SJSA1 (cell line): ENCODE data around the gene FRAT2. TPM values are rescaled to one million over a fixed set of nuclear protein-coding genes. Genes with fewer than 3 reads are reported as not detected.
"Not testable (repeated sequence)": the region's sequence is repeated elsewhere in the genome, so short reads cannot be mapped to it uniquely, and the experiment has no call there.

Experiments
- DNase-seq, 2 experiments: peaks; one replicate each; pipeline ENCODE4 v3.0.0-alpha.2; 2015 to 2020; ENCODE audit warnings: low spot score in 2 of 2, low read depth in 1 of 2
- H3K27ac ChIP-seq: fragments of 250-450 bp; sonication (Bioruptor Pico); 2 replicates; pipeline ENCODE4 v1.5.1; 2020; ENCODE audit warnings: mild to moderate bottlenecking, moderate library complexity
- H3K27me3 ChIP-seq: fragments of 250-450 bp; sonication (Bioruptor Pico); replicated peaks from 2 replicates; pipeline ENCODE4 v1.5.1; 2020; ENCODE audit warnings: mild to moderate bottlenecking, moderate library complexity
- H3K36me3 ChIP-seq: fragments of 250-450 bp; sonication (Bioruptor Pico); 2 replicates; pipeline ENCODE4 v1.5.1; 2020; ENCODE audit warnings: mild to moderate bottlenecking
- H3K4me1 ChIP-seq: fragments of 250-450 bp; sonication (Bioruptor Pico); replicated peaks from 2 replicates; pipeline ENCODE4 v1.6.1; 2021; ENCODE audit warnings: mild to moderate bottlenecking
- H3K4me3 ChIP-seq: fragments of 250-450 bp; sonication (Bioruptor Pico); 2 replicates; pipeline ENCODE4 v1.5.1; 2020; ENCODE audit warnings: mild to moderate bottlenecking
- H3K9me3 ChIP-seq: fragments of 250-450 bp; sonication (Bioruptor Pico); replicated peaks from 2 replicates; pipeline ENCODE4 v1.5.1; 2020; ENCODE audit warnings: mild to moderate bottlenecking
- total RNA-seq: library from RNA; depleted of rRNA; stranded (reverse); fragments of >200 nt; shearing (Covaris generic); gene quantifications from 2 replicates; pipeline ENCODE4 v1.2.3, GENCODE V29; 2014

Gene FRAT2
- total RNA-seq, 1 experiment from 2014 or later: 6.9 TPM

- no peaks in the 10 kb centered on the region for H3K27me3 ChIP-seq
- no peaks in the 10 kb centered on the region for H3K4me1 ChIP-seq
- DNase-seq: no peak
- no peak overlapping the region for H3K27ac ChIP-seq
- H3K9me3 ChIP-seq: no peaks in the 10 kb centered on the region
- H3K36me3 ChIP-seq: peaks cover 53% of the 10 kb centered on the region
- H3K4me3 ChIP-seq: no peak overlapping the region
Observed at GRCh38 chr10:97363071-97363470, 28.5 kb upstream of the FRAT2 start.

- no peak for DNase-seq
- no peak overlapping the region for H3K4me3 ChIP-seq
- no peaks in the 10 kb centered on the region for H3K4me1 ChIP-seq
- H3K27me3 ChIP-seq: no peaks in the 10 kb centered on the region
- peaks cover 57% of the 10 kb centered on the region for H3K36me3 ChIP-seq
- H3K9me3 ChIP-seq: no peaks in the 10 kb centered on the region
- no peak overlapping the region for H3K27ac ChIP-seq
Observed at GRCh38 chr10:97362310-97363033, 27.9 kb upstream of the FRAT2 start.

- H3K9me3 ChIP-seq: no peaks in the 10 kb centered on the region
- DNase-seq: no peak
Observed at GRCh38 chr10:97361537-97361901, 27.0 kb upstream of the FRAT2 start.

GRCh38 chr10:97360705-97361536 is 26.4 kb upstream of the FRAT2 start:
- Histone ChIP-seq H3K9me3 (no peaks in the 10 kb centered on the region), H3K4me3 (no peak overlapping the region), H3K4me1 (no peaks in the 10 kb centered on the region), H3K36me3 (peaks cover 61% of the 10 kb centered on the region), H3K27me3 (no peaks in the 10 kb centered on the region), H3K27ac (no peak overlapping the region)
- DNase-seq: no peak

More at GRCh38 chr10:97361537-97361901, 27.0 kb upstream of the FRAT2 start:
- Histone ChIP-seq H3K4me3 (no peak overlapping the region), H3K36me3 (peaks cover 59% of the 10 kb centered on the region), H3K27ac (no peak overlapping the region), H3K4me1 (no peaks in the 10 kb centered on the region), H3K27me3 (no peaks in the 10 kb centered on the region)

GRCh38 chr10:97358781-97359180 is 24.3 kb upstream of the FRAT2 start:
- Histone ChIP-seq H3K4me3 (no peak overlapping the region), H3K4me1 (no peaks in the 10 kb centered on the region), H3K36me3 (peaks cover 55% of the 10 kb centered on the region)

GRCh38 chr10:97358349-97358748 is 23.8 kb upstream of the FRAT2 start:
- Histone ChIP-seq H3K4me1 (no peaks in the 10 kb centered on the region), H3K27ac (no peak overlapping the region), H3K36me3 (peaks cover 53% of the 10 kb centered on the region), H3K27me3 (no peaks in the 10 kb centered on the region), H3K4me3 (no peak overlapping the region), H3K9me3 (no peaks in the 10 kb centered on the region)
- no peak for DNase-seq

More at GRCh38 chr10:97358781-97359180, 24.3 kb upstream of the FRAT2 start:
- Histone ChIP-seq H3K9me3 (no peaks in the 10 kb centered on the region), H3K27me3 (no peaks in the 10 kb centered on the region), H3K27ac (no peak overlapping the region)
- DNase-seq: no peak

GRCh38 chr10:97356918-97357317 is 22.4 kb upstream of the FRAT2 start:
- Histone ChIP-seq H3K4me1 (no peaks in the 10 kb centered on the region), H3K9me3 (no peaks in the 10 kb centered on the region), H3K36me3 (peaks cover 52% of the 10 kb centered on the region), H3K4me3 (no peak overlapping the region), H3K27me3 (no peaks in the 10 kb centered on the region), H3K27ac (no peak overlapping the region)
- DNase-seq: no peak

GRCh38 chr10:97356318-97356914 is 21.9 kb upstream of the FRAT2 start:
- Histone ChIP-seq H3K36me3 (peaks cover 52% of the 10 kb centered on the region), H3K4me3 (no peak overlapping the region), H3K27ac (no peak overlapping the region), H3K27me3 (no peaks in the 10 kb centered on the region), H3K4me1 (no peaks in the 10 kb centered on the region), H3K9me3 (no peaks in the 10 kb centered on the region)
- DNase-seq: no peak

GRCh38 chr10:97355571-97355975 is 21.0 kb upstream of the FRAT2 start:
- DNase-seq: no peak

GRCh38 chr10:97353945-97354344 is 19.4 kb upstream of the FRAT2 start:
- Histone ChIP-seq H3K27ac (no peak overlapping the region), H3K4me1 (no peaks in the 10 kb centered on the region), H3K27me3 (no peaks in the 10 kb centered on the region), H3K36me3 (peaks cover 42% of the 10 kb centered on the region), H3K4me3 (no peak overlapping the region), H3K9me3 (no peaks in the 10 kb centered on the region)
- DNase-seq: no peak

More at GRCh38 chr10:97355571-97355975, 21.0 kb upstream of the FRAT2 start:
- no peaks in the 10 kb centered on the region for H3K27me3 ChIP-seq
- no peak overlapping the region for H3K4me3 ChIP-seq
- no peak overlapping the region for H3K27ac ChIP-seq
- peaks cover 52% of the 10 kb centered on the region for H3K36me3 ChIP-seq
- no peaks in the 10 kb centered on the region for H3K4me1 ChIP-seq
- no peaks in the 10 kb centered on the region for H3K9me3 ChIP-seq

- Histone ChIP-seq H3K36me3 (peaks cover 8% of the 10 kb centered on the region), H3K27ac (no peak overlapping the region), H3K4me3 (no peak overlapping the region), H3K27me3 (no peaks in the 10 kb centered on the region), H3K9me3 (no peaks in the 10 kb centered on the region), H3K4me1 (peaks cover 3% of the 10 kb centered on the region; the same call in 1 of the 2 replicates)
- DNase-seq: no peak
Observed at GRCh38 chr10:97349752-97350513, 15.4 kb upstream of the FRAT2 start.

GRCh38 chr10:97347317-97347716 is 12.8 kb upstream of the FRAT2 start:
- no peak for DNase-seq
- Histone ChIP-seq H3K27me3 (no peaks in the 10 kb centered on the region), H3K36me3 (peaks cover 8% of the 10 kb centered on the region), H3K4me1 (peaks cover 3% of the 10 kb centered on the region; the same call in 1 of the 2 replicates), H3K4me3 (no peak overlapping the region), H3K27ac (no peak overlapping the region), H3K9me3 (no peaks in the 10 kb centered on the region)

GRCh38 chr10:97343664-97344063 is 9.1 kb upstream of the FRAT2 start:
- not testable (repeated sequence) for H3K4me1 ChIP-seq, H3K4me3 ChIP-seq, H3K9me3 ChIP-seq, H3K36me3 ChIP-seq, H3K27me3 ChIP-seq, DNase-seq, H3K27ac ChIP-seq
